Psoas muscle (tissue), 8 donors: ENCODE measurements around the gene MEIOB. TPM values are rescaled to one million over a fixed set of nuclear protein-coding genes. Genes with fewer than 3 reads are reported as not detected.

Experiments
- ATAC-seq, 4 donors: fragments of 200-7000 bp; cut with Tn5 transposase; one replicate each; pipeline ENCODE4 v1.9.1; 2020; ENCODE audit warnings: moderate library complexity in 3 of 4, mild to moderate bottlenecking in 2 of 4
- DNase-seq, 2 donors: peaks; one replicate each; pipeline ENCODE4 v3.0.0-alpha.2; 2020
- H3K27ac ChIP-seq: fragments of 200-600 bp; one replicate; pipeline ENCODE4 v1.8.0; 2022
- H3K27me3 ChIP-seq, 3 donors: fragments of 200-600 bp in 1 of 3; one replicate each; pipeline versions ENCODE4 v1.6.1 to v1.8.0; 2013 to 2022; ENCODE audit warnings: low read length in 2 of 3, mild to moderate bottlenecking in 2 of 3, moderate library complexity in 1 of 3; ENCODE audit not compliant: insufficient read depth in 3 of 3
- H3K36me3 ChIP-seq, 2 donors: fragments of 200-600 bp in 1 of 2; one replicate each; pipeline versions ENCODE4 v1.6.1 to v1.8.0; 2013 to 2022; ENCODE audit warnings: low read depth in 1 of 2, mild to moderate bottlenecking in 1 of 2, moderate library complexity in 1 of 2; ENCODE audit not compliant: insufficient read depth in 1 of 2
- H3K4me1 ChIP-seq: fragments of 200-600 bp; one replicate; pipeline ENCODE4 v1.8.0; 2022
- H3K4me3 ChIP-seq: fragments of 200-600 bp; one replicate; pipeline ENCODE4 v1.8.0; 2022; ENCODE audit warnings: mild to moderate bottlenecking
- H3K9me3 ChIP-seq: fragments of 200-600 bp; one replicate; pipeline ENCODE4 v1.8.0; 2022
- WGBS, 3 donors: extraction: QIAGEN DNeasy Blood & Tissue Kit; methylation state at CpG; one replicate each; pipeline versions ENCODE4 v1.1.6 to v1.1.7; 2013; 5-methylcytosine and 5-hydroxymethylcytosine counted together
- intact Hi-C, 2 donors: fragments of 100-400 bp; cut with DNase I; formaldehyde crosslinking; loops; one replicate each; pipeline versions ENCODE4 v1.11.0 to v1.14.2; 2022
- polyA plus RNA-seq, 3 donors: library from polyadenylated mRNA; stranded (reverse); fragments of 200-250 nt; gene quantifications; one replicate each; pipeline ENCODE4 v1.2.3, GENCODE V29; 2013
- total RNA-seq, 4 donors: library from RNA; stranded (reverse); fragmentation: NEBNext Ultra II Directional in 2 of 4; extraction: Animal tissue kit (Norgen Biotek cat#: 25700) in 2 of 4; gene quantifications; one replicate each; pipeline versions ENCODE4 v1.2.1 to v1.2.4, GENCODE V29; 2021 to 2023
- TF ChIP-seq, protein P1 (sequence below): fragments of 200-600 bp; IDR thresholded peaks from one replicate; pipeline ENCODE4 v1.8.0; 2022; ENCODE audit warnings: antibody characterized with exemption
- donor health status: healthy with polysubstance abuse.
- donor health status: DM: no; HTN: no; CAD: no; lungs with moderate emphysema.
- donor health status: Bipolar disorder and iron deficiency.
- donor health status: healthy.
- donor health status: DM: yes; HTN: yes; CAD: no.
- donor health status: DM: no; HTN: no; CAD: no.
- donor health status: DM: no; HTN: no; CAD: no.
- donor health status: DM: yes; HTN: yes; CAD: no.

Gene MEIOB
- total and polyA plus RNA-seq, 7 donors, result not detected

DNA sequence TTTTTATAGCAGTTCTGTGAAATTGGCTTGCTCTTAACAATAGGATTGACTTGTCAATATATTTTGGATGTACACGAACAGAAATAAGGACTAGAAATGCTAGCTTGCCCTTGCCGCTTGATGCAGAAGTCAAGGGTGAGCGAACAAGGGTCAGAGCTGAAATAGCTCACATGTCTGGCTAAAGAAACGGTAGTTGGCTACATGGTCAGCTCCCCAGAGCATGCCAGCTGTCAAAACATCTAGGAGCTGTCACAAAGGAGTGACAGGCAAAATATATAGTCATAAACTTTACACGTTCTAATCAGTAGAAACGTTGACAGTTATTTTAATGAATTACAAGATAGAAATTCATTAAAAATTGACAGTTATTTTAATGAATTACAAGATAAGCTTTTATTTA, 2.9 kb upstream of the MEIOB start:
- WGBS, 3 donors, result 31 to 34% (median 34%) methylated on average over 6 of the region's 6 CpGs
- Histone ChIP-seq H3K4me1 (no peaks in the 10 kb centered on the region), H3K27ac (no peak overlapping the region), H3K4me3 (no peak overlapping the region), H3K36me3 (no peaks in the 10 kb centered on the region), H3K9me3 (no peaks in the 10 kb centered on the region), H3K27me3 (peaks cover 0 to 66% (median 15%) of the 10 kb centered on the region in 3 donors)
- no peak for ATAC-seq
- DNase-seq, result no peak
- TF ChIP-seq, protein P1, sequence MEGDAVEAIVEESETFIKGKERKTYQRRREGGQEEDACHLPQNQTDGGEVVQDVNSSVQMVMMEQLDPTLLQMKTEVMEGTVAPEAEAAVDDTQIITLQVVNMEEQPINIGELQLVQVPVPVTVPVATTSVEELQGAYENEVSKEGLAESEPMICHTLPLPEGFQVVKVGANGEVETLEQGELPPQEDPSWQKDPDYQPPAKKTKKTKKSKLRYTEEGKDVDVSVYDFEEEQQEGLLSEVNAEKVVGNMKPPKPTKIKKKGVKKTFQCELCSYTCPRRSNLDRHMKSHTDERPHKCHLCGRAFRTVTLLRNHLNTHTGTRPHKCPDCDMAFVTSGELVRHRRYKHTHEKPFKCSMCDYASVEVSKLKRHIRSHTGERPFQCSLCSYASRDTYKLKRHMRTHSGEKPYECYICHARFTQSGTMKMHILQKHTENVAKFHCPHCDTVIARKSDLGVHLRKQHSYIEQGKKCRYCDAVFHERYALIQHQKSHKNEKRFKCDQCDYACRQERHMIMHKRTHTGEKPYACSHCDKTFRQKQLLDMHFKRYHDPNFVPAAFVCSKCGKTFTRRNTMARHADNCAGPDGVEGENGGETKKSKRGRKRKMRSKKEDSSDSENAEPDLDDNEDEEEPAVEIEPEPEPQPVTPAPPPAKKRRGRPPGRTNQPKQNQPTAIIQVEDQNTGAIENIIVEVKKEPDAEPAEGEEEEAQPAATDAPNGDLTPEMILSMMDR, result no peak
- intact Hi-C loops, result no loop called here

DNA sequence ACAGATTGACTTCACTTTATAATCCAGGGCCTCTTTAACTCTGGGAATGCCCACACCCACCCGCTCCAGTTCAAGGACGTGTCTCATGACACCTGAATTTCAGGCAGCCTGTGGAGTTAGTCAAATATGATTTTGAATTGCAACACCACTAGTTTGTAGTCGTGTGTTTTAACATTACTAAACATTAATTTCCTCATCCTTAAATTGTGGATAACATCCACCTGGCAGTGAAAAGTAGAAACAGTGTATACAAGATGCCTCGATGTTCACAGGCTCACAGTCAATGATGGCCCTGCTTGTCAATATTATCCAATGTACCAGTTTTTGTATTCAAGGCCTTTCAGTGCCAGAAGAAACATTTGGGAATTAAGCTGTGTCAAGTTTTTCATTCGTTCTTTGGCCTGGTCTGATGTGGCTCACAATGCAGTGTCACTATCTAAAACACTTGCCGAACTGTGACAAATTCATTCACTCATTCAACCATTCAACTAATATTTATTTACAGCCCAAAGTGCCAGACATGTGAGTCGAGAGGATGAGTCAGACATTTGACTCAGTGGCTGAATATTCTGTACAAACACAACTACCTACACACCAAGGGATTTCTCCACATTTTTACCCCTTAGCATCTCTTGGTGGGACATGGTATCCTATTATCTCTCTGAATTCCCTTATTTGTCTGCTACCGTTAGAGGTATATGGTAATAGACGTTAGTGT, 1.4 kb downstream of the MEIOB start:
- Histone ChIP-seq H3K36me3 (no peaks in the 10 kb centered on the region), H3K4me3 (no peak overlapping the region), H3K27me3 (peaks cover 0 to 42% (median 9%) of the 10 kb centered on the region in 3 donors), H3K4me1 (no peaks in the 10 kb centered on the region), H3K27ac (no peak overlapping the region), H3K9me3 (no peaks in the 10 kb centered on the region)
- DNase-seq, result no peak
- intact Hi-C loops, result no loop called here
- WGBS, 3 donors, result 35 to 47% (median 41%) methylated on average over 9 of the region's 9 CpGs
- TF ChIP-seq, protein P1, result no peak
- no peak for ATAC-seq

DNA sequence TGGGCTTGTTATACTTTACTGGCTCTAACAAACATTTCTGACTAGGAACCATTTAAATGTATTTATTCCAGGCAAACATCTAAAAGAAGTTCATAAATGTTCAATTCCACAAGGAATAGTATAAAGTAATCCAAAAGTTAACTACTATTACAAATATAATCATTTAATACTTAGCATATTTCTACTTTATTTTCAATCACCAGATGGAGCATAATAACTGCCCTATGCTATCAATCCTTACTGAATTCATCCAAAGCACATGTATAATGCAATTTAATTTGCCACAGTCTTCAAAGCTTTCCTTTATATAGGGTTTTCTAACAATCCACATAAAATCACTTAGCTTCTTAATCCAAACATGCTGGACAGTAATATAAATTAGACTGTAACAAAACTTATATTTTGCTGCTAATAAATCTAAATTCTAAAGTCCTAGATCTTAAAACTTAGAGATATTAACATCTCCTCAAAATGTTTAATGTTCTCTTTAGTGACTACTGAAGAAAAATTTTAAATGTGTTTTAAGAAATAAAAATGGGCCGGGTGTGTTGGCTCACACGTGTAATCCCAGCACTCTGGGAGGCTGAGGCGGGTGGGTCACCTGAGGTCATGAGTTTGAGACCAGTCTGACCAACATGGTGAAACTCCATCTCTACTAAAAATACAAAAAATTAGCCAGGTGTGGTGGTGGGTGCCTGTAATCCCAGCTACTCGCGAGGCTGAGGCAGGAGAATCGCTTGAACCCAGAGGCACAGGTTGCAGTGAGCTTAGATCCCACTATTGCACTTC, 5.9 kb downstream of the MEIOB start:
- DNase-seq (no peak), ATAC-seq (no peak)
- H3K27ac ChIP-seq, result no peak overlapping the region
- H3K9me3 ChIP-seq, result no peaks in the 10 kb centered on the region
- peaks cover 0 to 34% (median 2%) of the 10 kb centered on the region in 3 donors for H3K27me3 ChIP-seq
- TF ChIP-seq, protein P1, result no peak
- H3K4me1 ChIP-seq, result no peaks in the 10 kb centered on the region
- H3K36me3 ChIP-seq, result no peaks in the 10 kb centered on the region
- no peak overlapping the region for H3K4me3 ChIP-seq
- 62 to 68% (median 63%) methylated on average over 5 to 6 of the region's 6 CpGs for WGBS, 3 donors
- intact Hi-C loops, result no loop called here

DNA sequence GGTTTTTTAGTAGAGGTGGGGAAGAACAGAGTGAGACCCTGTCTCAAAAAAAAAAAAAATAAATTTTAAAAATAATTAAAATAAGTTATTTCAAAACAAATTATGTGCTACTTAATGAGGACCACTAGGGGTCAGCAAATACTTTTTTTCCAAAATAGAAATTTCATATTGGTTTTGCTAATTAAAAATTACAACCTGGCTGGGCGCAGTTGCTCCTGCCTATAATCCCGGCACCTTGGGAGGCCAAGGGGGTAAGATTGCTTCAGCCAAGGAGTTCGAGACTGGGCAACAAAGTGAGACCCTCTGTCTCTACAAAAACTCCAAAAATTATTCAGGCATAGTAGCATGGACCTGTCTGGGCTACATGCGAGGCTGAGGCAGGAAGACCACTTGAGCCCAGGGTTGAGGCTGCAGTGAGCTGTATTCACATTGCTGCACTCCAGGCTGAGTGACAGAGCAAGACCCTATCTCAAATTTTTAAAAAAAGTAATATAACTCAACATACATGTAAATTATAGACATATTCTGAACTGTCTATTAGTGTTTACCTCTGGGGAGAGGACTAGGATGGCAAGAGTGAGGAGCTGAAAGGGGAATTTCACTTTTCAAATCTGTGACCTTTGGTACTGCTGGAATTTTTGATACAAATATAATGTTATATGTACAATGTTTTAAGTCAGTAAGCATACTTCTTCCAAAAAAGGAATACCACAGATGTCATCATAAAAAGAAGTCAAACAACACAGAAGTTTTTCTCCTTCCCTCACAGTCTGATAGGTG, 8.1 kb downstream of the MEIOB start:
- Histone ChIP-seq H3K27ac (no peak overlapping the region), H3K4me3 (no peak overlapping the region), H3K27me3 (peaks cover 0 to 50% (median 2%) of the 10 kb centered on the region in 3 donors), H3K9me3 (no peaks in the 10 kb centered on the region), H3K4me1 (no peaks in the 10 kb centered on the region), H3K36me3 (no peaks in the 10 kb centered on the region)
- peak in 2 of 4 donors; percentile 27 to 42 for ATAC-seq
- no peak for DNase-seq
- intact Hi-C loops, result loop anchor here (1.0 to 5.0 kb wide), 2 partner anchors 65 to 68 kb away; no protein-coding TSS in a partner anchor
- TF ChIP-seq, protein P1, result peak; percentile 63
- 7 to 13% (median 9%) methylated on average over 4 of the region's 4 CpGs for WGBS, 3 donors
